ENCODE results near the gene HGF.

HGF gene

GRCh38 chr7:81665236-81665635, 104.6 kb downstream of the HGF start:
- H3K27ac Mint-ChIP-seq, result no peak overlapping the region
- no peak overlapping the region for H3K4me3 Mint-ChIP-seq
- H3K27me3 Mint-ChIP-seq, result no peaks in the 10 kb centered on the region
- H3K36me3 Mint-ChIP-seq (ENCODE audit: low read depth), result no peaks in the 10 kb centered on the region
- ATAC-seq, result no peak
- no peak for DNase-seq
- H3K9me3 Mint-ChIP-seq, result peaks cover 5% of the 10 kb centered on the region
- no peaks in the 10 kb centered on the region for H3K4me1 Mint-ChIP-seq

- Mint-ChIP-seq H3K4me1 (no peaks in the 10 kb centered on the region), H3K27me3 (no peaks in the 10 kb centered on the region), H3K9me3 (peaks cover 10% of the 10 kb centered on the region), H3K27ac (no peak overlapping the region), H3K4me3 (no peak overlapping the region), H3K36me3 (ENCODE audit: low read depth) (no peaks in the 10 kb centered on the region)
- no peak for ATAC-seq
- DNase-seq, result no peak
These were observed 105.5 kb downstream of the HGF start for GRCh38 chr7:81664304-81664703.

GRCh38 chr7:81662531-81662930, 107.3 kb downstream of the HGF start:
- H3K27me3 Mint-ChIP-seq, result no peaks in the 10 kb centered on the region
- H3K4me3 Mint-ChIP-seq, result no peak overlapping the region
- H3K27ac Mint-ChIP-seq, result no peak overlapping the region
- no peaks in the 10 kb centered on the region for H3K4me1 Mint-ChIP-seq
- H3K9me3 Mint-ChIP-seq, result peaks cover 10% of the 10 kb centered on the region
- H3K36me3 Mint-ChIP-seq (ENCODE audit: low read depth), result no peaks in the 10 kb centered on the region
- no peak for ATAC-seq
- no peak for DNase-seq

GRCh38 chr7:81659697-81660395, 110.0 kb downstream of the HGF start:
- H3K36me3 Mint-ChIP-seq (ENCODE audit: low read depth), result no peaks in the 10 kb centered on the region
- no peak overlapping the region for H3K27ac Mint-ChIP-seq
- H3K4me1 Mint-ChIP-seq, result no peaks in the 10 kb centered on the region
- H3K27me3 Mint-ChIP-seq, result no peaks in the 10 kb centered on the region
- no peak overlapping the region for H3K4me3 Mint-ChIP-seq
- no peak for ATAC-seq
- peaks cover 14% of the 10 kb centered on the region for H3K9me3 Mint-ChIP-seq
- no peak for DNase-seq

GRCh38 chr7:81657551-81657950, 112.3 kb downstream of the HGF start:
- ATAC-seq (no peak), DNase-seq (no peak)
- Mint-ChIP-seq H3K36me3 (ENCODE audit: low read depth) (no peaks in the 10 kb centered on the region), H3K4me3 (no peak overlapping the region), H3K9me3 (peaks cover 11% of the 10 kb centered on the region), H3K27me3 (no peaks in the 10 kb centered on the region), H3K27ac (no peak overlapping the region), H3K4me1 (no peaks in the 10 kb centered on the region)

- DNase-seq (no peak), ATAC-seq (no peak)
- H3K9me3 Mint-ChIP-seq, result peaks cover 27% of the 10 kb centered on the region
- H3K27me3 Mint-ChIP-seq, result no peaks in the 10 kb centered on the region
- no peak overlapping the region for H3K27ac Mint-ChIP-seq
- no peaks in the 10 kb centered on the region for H3K36me3 Mint-ChIP-seq (ENCODE audit: low read depth)
- no peak overlapping the region for H3K4me3 Mint-ChIP-seq
- H3K4me1 Mint-ChIP-seq, result no peaks in the 10 kb centered on the region
These were observed 114.6 kb downstream of the HGF start for GRCh38 chr7:81655271-81655670.

GRCh38 chr7:81652225-81652624, 117.6 kb downstream of the HGF start:
- Mint-ChIP-seq H3K4me3 (no peak overlapping the region), H3K27me3 (no peaks in the 10 kb centered on the region), H3K4me1 (no peaks in the 10 kb centered on the region), H3K9me3 (peaks cover 27% of the 10 kb centered on the region), H3K27ac (no peak overlapping the region), H3K36me3 (ENCODE audit: low read depth) (no peaks in the 10 kb centered on the region)
- DNase-seq (no peak), ATAC-seq (no peak)
